Measurements from ENCODE around the gene MAPT.
"Not testable (repeated sequence)": the region's sequence is repeated elsewhere in the genome, so short reads cannot be mapped to it uniquely, and the experiment has no call there.

The MAPT gene

DNA sequence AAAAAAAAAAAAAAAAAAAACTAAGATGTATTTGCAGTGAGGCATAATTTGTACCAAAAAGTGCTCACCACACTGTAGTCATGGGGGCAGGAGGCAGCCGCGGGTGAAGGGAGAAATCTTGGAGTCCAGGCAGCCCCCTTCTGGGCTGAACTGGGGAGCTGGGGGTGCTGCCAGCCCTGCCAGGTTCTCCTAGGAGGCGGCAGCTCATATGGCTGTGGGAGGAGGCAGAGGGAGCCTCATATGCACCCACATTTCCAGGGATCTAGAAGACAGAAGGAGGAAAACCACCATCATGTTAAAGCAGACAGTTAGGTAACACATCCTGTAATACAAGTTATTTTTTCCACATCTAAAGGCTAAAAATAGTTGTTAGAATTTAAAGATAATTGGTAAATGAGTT, 16.3 kb downstream of the MAPT start:
- TF ChIP-seq, protein P1, sequence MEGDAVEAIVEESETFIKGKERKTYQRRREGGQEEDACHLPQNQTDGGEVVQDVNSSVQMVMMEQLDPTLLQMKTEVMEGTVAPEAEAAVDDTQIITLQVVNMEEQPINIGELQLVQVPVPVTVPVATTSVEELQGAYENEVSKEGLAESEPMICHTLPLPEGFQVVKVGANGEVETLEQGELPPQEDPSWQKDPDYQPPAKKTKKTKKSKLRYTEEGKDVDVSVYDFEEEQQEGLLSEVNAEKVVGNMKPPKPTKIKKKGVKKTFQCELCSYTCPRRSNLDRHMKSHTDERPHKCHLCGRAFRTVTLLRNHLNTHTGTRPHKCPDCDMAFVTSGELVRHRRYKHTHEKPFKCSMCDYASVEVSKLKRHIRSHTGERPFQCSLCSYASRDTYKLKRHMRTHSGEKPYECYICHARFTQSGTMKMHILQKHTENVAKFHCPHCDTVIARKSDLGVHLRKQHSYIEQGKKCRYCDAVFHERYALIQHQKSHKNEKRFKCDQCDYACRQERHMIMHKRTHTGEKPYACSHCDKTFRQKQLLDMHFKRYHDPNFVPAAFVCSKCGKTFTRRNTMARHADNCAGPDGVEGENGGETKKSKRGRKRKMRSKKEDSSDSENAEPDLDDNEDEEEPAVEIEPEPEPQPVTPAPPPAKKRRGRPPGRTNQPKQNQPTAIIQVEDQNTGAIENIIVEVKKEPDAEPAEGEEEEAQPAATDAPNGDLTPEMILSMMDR (IDR thresholded peaks at IDR 0.05; ENCODE audit: low read depth, low read length), result no peak
- no peak for DNase-seq (ENCODE audit: low read depth, low spot score)
- no peak overlapping the region for H3K4me3 ChIP-seq (ENCODE audit: low read depth, low read length)
- in situ Hi-C loops (cut with HindIII; ENCODE audit: low sequenced_read_pairs), result no loop called here

DNA sequence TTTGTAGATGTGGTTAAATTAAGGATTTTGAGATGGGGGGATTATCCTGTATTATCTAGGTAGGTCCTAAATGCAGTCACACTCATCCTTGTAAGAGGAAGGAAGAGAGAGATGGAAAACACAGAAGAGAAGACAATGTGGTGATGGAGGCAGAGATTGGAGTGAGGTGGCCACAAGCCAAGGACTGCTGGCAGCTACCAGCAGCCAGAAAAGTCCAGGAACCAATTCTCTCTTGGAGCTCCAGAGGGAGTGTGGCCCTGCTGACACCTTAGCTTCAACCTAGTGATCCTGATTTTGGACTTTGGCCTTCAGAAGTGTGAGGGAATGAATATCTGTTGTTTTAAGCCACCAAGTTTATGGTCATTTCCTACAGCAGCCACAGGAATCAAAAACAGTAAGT, 18.0 kb downstream of the MAPT start:
- TF ChIP-seq, protein P1 (IDR thresholded peaks at IDR 0.05; ENCODE audit: low read depth, low read length), result no peak
- DNase-seq (ENCODE audit: low read depth, low spot score), result no peak
- in situ Hi-C loops (cut with HindIII; ENCODE audit: low sequenced_read_pairs), result no loop called here
- no peak overlapping the region for H3K4me3 ChIP-seq (ENCODE audit: low read depth, low read length)

DNA sequence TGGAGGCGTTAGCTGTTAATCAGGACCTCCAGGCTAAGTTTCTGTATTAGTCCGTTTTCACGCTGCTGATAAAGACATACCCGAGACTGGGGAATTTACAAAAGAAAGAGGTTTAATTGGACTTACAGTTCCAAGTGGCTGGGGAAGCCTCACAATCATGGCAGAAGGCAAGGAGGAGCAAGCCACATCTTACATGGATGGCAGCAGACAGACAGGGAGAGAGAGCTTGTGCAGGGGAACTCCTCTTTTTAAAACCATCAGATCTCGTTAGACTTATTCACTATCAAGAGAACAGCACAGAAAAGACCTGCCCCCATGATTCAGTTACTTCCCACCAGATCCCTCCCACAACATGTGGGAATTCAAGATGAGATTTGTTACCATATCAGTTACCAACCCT, 18.7 kb downstream of the MAPT start:
- H3K4me3 ChIP-seq (ENCODE audit: low read depth, low read length); DNase-seq (ENCODE audit: low read depth, low spot score); in situ Hi-C loops (cut with HindIII; ENCODE audit: low sequenced_read_pairs): not testable (repeated sequence)

DNA sequence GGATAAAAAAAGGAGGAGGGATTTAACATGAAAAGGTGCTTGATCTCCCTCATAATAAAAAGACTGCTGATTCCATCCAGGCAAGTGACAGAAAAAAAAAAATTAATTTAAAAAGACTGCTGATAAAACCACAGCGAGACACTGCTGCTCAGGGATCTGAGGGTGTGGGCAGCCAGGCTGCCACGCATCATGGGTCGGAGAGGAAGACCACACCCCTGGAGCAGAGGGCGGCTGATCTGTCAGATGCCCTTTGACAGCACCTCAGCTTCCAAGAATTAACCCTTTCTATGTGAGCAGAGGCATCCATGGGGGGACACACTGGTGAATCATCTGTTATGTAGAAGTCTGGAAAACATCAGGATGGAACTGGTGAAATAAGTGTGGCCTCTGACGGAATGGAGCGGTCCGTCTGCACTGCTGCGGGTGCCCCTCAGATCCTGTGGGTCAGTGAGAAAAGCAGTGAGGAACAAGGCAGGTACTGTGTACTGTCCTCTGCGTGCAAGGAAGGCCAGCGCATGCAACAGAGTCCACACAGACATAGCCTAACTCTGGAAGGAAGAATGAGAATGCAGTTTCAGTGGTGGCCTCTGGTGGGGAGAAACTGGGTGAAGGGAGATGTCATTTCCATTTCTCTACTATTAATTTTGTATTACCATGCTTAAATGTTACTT, 19.8 kb downstream of the MAPT start:
- TF ChIP-seq, protein P1 (IDR thresholded peaks at IDR 0.05; ENCODE audit: low read depth, low read length), result no peak
- no peak overlapping the region for H3K4me3 ChIP-seq (ENCODE audit: low read depth, low read length)
- in situ Hi-C loops (cut with HindIII; ENCODE audit: low sequenced_read_pairs), result no loop called here
- no peak for DNase-seq (ENCODE audit: low read depth, low spot score)

DNA sequence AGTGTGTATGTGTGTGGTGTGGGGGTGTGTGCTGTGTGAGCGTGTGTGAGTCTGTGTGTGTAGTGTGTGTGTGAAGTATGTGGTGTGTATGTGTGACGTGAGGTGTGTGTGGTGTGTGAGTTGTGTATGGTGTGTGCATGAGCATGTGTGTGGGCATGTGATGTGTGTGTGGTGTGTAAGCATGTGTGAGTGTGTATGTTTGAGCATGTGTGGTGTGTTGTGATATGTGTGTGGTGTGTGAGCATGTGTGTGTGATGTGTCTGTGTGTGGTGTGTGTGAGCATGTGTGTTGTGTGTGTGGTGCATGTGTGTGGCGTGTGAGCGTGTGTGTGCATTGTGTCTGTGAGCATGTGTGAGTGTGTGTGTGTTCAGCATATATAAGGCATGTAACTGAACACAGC, 20.9 kb downstream of the MAPT start:
- DNase-seq (ENCODE audit: low read depth, low spot score), result no peak
- in situ Hi-C loops (cut with HindIII; ENCODE audit: low sequenced_read_pairs), result no loop called here
- TF ChIP-seq, protein P1 (IDR thresholded peaks at IDR 0.05; ENCODE audit: low read depth, low read length), result no peak
- H3K4me3 ChIP-seq (ENCODE audit: low read depth, low read length), result no peak overlapping the region

DNA sequence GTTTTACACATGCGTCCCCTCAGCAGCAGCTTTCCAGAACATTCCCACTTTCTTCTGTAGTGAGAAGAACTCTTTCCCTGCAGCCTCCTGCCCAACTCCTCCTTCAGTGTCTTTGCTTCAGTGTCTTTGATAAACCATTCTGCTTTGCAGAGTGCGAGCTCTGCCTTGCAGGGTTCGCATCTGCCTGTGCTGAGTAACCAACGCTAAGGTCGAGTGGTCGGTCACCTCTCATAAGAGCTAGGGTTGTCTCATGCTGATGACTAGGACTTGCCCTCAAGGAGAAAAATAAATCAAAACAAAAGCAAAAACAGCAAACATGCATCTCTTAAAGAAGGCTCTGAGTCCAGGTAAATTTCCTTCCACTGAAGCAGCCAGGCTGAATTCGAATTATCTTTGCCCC, 22.7 kb downstream of the MAPT start:
- DNase-seq (ENCODE audit: low read depth, low spot score), result no peak
- in situ Hi-C loops (cut with HindIII; ENCODE audit: low sequenced_read_pairs), result no loop called here
- TF ChIP-seq, protein P1 (IDR thresholded peaks at IDR 0.05; ENCODE audit: low read depth, low read length), result no peak
- no peak overlapping the region for H3K4me3 ChIP-seq (ENCODE audit: low read depth, low read length)

DNA sequence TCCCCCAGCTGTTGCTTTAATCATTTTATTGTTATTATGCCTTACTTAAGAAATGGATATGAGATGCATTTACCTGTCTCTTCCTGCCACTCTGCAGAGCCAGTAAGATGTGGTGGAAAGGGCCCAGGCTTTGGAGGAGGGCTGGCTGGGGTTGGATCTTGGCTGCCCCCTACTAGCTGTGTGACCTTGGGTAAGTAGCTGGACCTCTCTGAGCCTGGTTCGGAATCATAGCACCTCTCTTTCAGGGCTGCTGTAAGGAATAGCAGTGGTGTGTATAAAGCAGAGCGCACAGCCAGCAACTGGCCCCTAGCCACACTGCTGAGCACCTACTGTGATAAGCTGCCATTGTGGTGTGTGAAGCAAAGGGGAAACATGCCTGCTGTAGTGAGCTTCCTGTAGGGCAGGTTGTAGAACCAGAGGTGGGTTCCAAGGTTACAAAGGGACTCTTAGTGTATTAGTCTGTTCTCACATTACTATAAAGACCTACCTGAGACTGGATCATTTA, 23.9 kb downstream of the MAPT start:
- TF ChIP-seq, protein P1 (IDR thresholded peaks at IDR 0.05; ENCODE audit: low read depth, low read length), result no peak
- DNase-seq (ENCODE audit: low read depth, low spot score), result no peak
- no peak overlapping the region for H3K4me3 ChIP-seq (ENCODE audit: low read depth, low read length)
- in situ Hi-C loops (cut with HindIII; ENCODE audit: low sequenced_read_pairs), result no loop called here
